AG09319 (cell line): ENCODE measurements around the gene BRSK1.

Experiments
- DNase-seq: peaks from one replicate; pipeline ENCODE4 v3.0.0-alpha.2; 2010; ENCODE audit warnings: low read depth; ENCODE audit errors: extremely low read depth
- CTCF ChIP-seq: IDR thresholded peaks from 2 replicates; pipeline ENCODE4 v1.5.1; 2011; ENCODE audit warnings: low read depth, mild to moderate bottlenecking, inconsistent platforms, low read length, moderate library complexity

BRSK1 gene

DNA sequence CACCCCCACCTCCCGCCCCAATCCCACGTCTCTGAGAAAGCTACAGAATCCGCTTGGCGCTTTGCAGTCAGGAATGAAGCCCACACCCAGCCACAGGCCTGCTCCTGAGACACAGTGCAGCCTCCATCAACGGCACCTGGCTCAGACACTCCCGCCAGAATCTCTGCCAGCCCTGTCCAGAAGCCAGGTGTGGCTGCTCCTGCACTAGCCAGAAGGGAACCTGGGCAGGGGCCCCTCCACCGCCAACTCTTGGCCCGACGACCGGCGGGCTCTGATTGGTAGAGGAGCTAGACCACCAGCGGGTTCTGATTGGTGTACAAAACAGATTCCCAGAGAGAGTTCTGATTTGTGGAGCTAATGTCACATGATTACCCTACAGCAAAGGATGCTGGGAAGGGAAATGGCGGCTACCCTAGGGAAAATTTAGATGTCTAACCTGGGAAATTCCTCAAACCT is 22.1 kb upstream of the BRSK1 start:
- DNase-seq = no peak
- no peak for TF ChIP-seq CTCF

- DNase-seq = no peak
- no peak for TF ChIP-seq CTCF
Measured at GRCh38 chr19:55262359-55262758, 21.4 kb upstream of the BRSK1 start.

DNA sequence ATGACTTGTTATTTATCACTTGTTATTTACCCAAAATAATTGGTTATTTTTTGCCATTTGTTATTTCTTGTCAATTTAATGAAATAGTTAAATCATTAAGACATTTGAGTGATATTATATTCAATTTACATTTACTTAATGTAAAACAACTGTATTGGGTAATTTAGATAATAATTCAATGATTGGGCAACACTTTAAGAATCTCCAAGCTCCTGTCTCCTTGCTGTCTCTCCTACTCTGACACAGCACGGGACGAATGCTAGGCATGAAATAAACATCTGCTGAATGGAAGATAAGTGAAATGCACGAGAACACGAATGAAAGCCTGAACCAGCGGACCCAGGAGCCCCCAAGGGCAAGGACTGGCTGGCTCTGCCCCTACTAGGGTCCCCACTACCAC is 19.3 kb upstream of the BRSK1 start:
- no peak for TF ChIP-seq CTCF
- DNase-seq = no peak

- DNase-seq = no peak
- no peak for TF ChIP-seq CTCF
Measured at GRCh38 chr19:55265173-55265572, 18.6 kb upstream of the BRSK1 start.

DNA sequence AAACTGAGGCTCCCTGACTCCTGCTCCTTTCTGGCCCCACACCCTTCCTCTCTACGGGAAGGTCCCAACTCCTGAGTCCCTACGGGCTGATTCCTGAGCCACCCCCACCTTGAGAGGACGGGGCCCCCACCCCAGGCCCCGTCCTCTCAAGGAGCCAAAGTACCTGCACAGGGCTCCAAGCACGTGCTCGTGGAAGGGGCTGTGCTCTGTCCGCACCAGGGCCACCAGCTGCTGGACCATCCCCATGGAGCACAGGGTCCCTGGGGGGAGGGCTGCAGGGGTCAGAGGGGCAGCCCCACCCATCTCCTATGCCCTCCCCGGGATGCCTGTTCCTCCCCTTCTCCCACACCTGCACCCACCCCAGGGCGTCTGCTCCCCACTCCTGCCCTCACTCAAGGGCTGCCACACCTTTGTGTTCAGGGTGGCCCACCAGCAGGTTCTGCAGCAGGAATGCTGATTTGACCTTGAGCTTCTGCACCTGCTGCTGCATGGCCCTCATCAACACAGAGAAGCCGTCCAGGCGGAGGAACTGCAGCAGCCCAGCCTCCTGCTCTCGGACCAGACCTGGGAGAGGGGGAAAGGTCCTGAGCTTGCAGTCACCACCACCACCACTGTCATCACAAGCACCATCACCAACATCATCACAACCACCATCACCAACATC is 17.9 kb upstream of the BRSK1 start:
- DNase-seq = no peak
- no peak for TF ChIP-seq CTCF

DNA sequence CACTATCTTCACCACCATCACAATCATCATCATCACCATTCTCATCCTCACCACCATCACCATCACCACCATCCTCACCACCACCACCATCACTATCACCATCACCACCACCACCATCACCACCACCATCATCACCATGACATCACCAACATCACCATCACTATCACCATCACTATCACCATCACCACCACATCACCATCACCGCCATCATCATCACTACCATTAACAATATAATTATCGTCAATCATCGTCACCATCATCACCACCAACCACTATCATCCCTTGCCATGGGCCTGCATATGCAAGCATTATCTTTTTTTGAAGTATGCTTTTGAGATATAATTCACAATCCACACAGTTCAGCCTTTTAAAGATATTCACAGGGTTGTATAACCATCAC is 17.4 kb upstream of the BRSK1 start:
- no peak for TF ChIP-seq CTCF
- no peak for DNase-seq

GRCh38 chr19:55266840-55267239 is 17.0 kb upstream of the BRSK1 start:
- DNase-seq = no peak
- no peak for TF ChIP-seq CTCF
